MCF 10A (cell line): ENCODE data around the gene EDDM13. TPM values are rescaled to one million over a fixed set of nuclear protein-coding genes. Genes with fewer than 3 reads are reported as not detected.
A peak's percentile ranks its signal among the peaks of the same experiment; 100 is the strongest.

ENCODE experiments used
- BruUV-seq: library from RNA; stranded (reverse); fragments of 400-500 nt; replicated peaks from 2 replicates; lab custom pipeline; 2021; lab: Mats Ljungman, UMichigan
- CTCF ChIA-PET: fragments of 300-600 bp; sonication (Branson Sonifier 250); formaldehyde crosslinking; extraction: SDS; loops from one replicate; lab custom pipeline; 2021; ENCODE audit warnings: antibody characterized with exemption, inconsistent platforms; lab: Yijun Ruan, JAX
- POLR2A ChIA-PET: fragments of 300-600, 350-650 bp; sonication (Branson Sonifier 250); formaldehyde crosslinking; extraction: SDS; loops from one replicate; lab custom pipeline; 2020; ENCODE audit warnings: antibody characterized with exemption, inconsistent platforms; lab: Yijun Ruan, JAX
- DNase-seq: peaks from one replicate; pipeline ENCODE4 v3.0.0-alpha.2; 2018; ENCODE audit not compliant: unreplicated experiment
- H3K27ac Mint-ChIP-seq: one replicate; pipeline ENCODE4 v1.8.0; 2022; ENCODE audit warnings: mild to moderate bottlenecking, low read depth, mixed read lengths; ENCODE audit not compliant: unreplicated experiment
- H3K27me3 Mint-ChIP-seq: one replicate; pipeline ENCODE4 v1.8.0; 2022; ENCODE audit warnings: mixed read lengths; ENCODE audit not compliant: insufficient read depth, unreplicated experiment
- H3K36me3 Mint-ChIP-seq: one replicate; pipeline ENCODE4 v1.8.0; 2022; ENCODE audit warnings: mild to moderate bottlenecking, moderate library complexity, mixed read lengths; ENCODE audit not compliant: insufficient read depth, unreplicated experiment
- H3K4me1 Mint-ChIP-seq: one replicate; pipeline ENCODE4 v1.8.0; 2022; ENCODE audit warnings: mixed read lengths; ENCODE audit not compliant: insufficient read depth, unreplicated experiment
- H3K4me3 Mint-ChIP-seq: one replicate; pipeline ENCODE4 v1.8.0; 2022; ENCODE audit warnings: mild to moderate bottlenecking, moderate library complexity, mixed read lengths; ENCODE audit not compliant: unreplicated experiment
- H3K9me3 Mint-ChIP-seq: one replicate; pipeline ENCODE4 v1.8.0; 2022; ENCODE audit warnings: mixed read lengths; ENCODE audit not compliant: unreplicated experiment
- intact Hi-C: fragments of 100-400 bp; cut with micrococcal nuclease; formaldehyde crosslinking; loops from 2 replicates; pipeline ENCODE4 v1.14.1; 2022
- total RNA-seq: library from RNA; stranded (reverse); gene quantifications from 2 replicates; pipeline ENCODE4 v1.2.3, GENCODE V29; 2022
- TF ChIP-seq, protein P1 (sequence below): fragments of 200-600 bp; IDR thresholded peaks from one replicate; pipeline ENCODE4 v1.8.0; 2022; ENCODE audit warnings: antibody characterized with exemption, mild to moderate bottlenecking; ENCODE audit not compliant: unreplicated experiment

EDDM13 gene
- total RNA-seq, 1 experiment from 2014 or later, result not detected

DNA sequence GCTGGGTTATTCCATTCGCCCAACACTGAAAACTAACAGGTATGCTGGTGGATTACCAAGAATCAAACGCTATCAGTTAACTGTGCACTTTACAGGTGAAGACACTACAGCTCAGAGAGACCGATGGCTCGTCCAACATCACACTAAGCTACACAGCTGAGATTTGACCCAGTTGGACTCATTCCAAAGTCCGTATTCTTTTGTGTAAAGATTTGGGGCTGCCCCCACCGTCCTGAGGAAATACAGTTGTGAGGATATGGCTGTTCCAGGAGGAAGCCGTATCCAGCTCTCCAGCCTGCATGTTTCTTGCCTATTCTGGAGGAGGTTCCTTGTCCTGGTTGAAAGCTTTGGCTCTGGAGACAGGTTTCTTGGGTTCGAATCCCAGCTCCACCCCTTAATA, 37.9 kb downstream of the EDDM13 start:
- TF ChIP-seq, protein P1, sequence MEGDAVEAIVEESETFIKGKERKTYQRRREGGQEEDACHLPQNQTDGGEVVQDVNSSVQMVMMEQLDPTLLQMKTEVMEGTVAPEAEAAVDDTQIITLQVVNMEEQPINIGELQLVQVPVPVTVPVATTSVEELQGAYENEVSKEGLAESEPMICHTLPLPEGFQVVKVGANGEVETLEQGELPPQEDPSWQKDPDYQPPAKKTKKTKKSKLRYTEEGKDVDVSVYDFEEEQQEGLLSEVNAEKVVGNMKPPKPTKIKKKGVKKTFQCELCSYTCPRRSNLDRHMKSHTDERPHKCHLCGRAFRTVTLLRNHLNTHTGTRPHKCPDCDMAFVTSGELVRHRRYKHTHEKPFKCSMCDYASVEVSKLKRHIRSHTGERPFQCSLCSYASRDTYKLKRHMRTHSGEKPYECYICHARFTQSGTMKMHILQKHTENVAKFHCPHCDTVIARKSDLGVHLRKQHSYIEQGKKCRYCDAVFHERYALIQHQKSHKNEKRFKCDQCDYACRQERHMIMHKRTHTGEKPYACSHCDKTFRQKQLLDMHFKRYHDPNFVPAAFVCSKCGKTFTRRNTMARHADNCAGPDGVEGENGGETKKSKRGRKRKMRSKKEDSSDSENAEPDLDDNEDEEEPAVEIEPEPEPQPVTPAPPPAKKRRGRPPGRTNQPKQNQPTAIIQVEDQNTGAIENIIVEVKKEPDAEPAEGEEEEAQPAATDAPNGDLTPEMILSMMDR, result no peak
- intact Hi-C loops, result loop anchor here (10.0 kb wide), 1 partner anchor 216 kb away; no protein-coding TSS in a partner anchor
- Mint-ChIP-seq H3K4me1 (peaks cover 18% of the 10 kb centered on the region), H3K9me3 (no peaks in the 10 kb centered on the region), H3K27me3 (no peaks in the 10 kb centered on the region), H3K4me3 (no peak overlapping the region), H3K36me3 (peaks cover 42% of the 10 kb centered on the region), H3K27ac (no peak overlapping the region)
- BruUV-seq, result no TSS peak
- CTCF ChIA-PET, result interaction anchor here (0.8 to 3.0 kb wide), 16 partner anchors 11 to 234 kb away, joined by 3 to 60 read pairs (median 4); no protein-coding TSS in a partner anchor
- POLR2A ChIA-PET, result interaction anchor here (1.9 kb wide), 1 partner anchor 16 kb away, joined by 10 read pairs; no protein-coding TSS in a partner anchor
- DNase-seq, result no peak

DNA sequence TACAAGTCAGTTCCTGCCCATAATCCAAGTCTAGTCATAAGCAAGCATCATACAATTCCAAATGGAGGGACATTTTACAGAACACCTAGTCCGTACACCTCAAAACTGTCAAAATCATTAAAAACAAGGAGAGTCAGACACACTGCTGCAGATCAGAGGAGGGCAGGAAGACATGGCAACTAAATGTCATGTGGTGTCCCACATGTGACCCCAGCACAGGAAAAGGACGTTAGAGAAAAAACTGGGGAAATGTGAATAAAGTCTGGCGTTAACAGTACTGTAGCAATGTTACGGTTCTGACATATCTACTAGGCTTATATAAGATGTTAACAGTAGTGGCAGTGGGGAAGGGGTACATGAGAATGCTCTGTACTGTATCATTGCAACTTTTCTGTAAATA, 39.8 kb downstream of the EDDM13 start:
- CTCF ChIA-PET, result interaction anchor here (1.1 to 3.8 kb wide), 3 partner anchors 13 to 59 kb away, joined by 5 to 25 read pairs (median 15); no protein-coding TSS in a partner anchor
- Mint-ChIP-seq H3K4me3 (no peak overlapping the region), H3K36me3 (peaks cover 42% of the 10 kb centered on the region), H3K4me1 (peaks cover 18% of the 10 kb centered on the region), H3K9me3 (no peaks in the 10 kb centered on the region), H3K27ac (no peak overlapping the region), H3K27me3 (no peaks in the 10 kb centered on the region)
- TF ChIP-seq, protein P1, result no peak
- BruUV-seq, result no TSS peak
- POLR2A ChIA-PET, result interaction anchor here (0.9 to 2.6 kb wide), 2 partner anchors 16 to 19 kb away, joined by 4 to 20 read pairs; no protein-coding TSS in a partner anchor
- intact Hi-C loops, result loop anchor here (10.0 kb wide), 1 partner anchor 218 kb away; no protein-coding TSS in a partner anchor
- no peak for DNase-seq

DNA sequence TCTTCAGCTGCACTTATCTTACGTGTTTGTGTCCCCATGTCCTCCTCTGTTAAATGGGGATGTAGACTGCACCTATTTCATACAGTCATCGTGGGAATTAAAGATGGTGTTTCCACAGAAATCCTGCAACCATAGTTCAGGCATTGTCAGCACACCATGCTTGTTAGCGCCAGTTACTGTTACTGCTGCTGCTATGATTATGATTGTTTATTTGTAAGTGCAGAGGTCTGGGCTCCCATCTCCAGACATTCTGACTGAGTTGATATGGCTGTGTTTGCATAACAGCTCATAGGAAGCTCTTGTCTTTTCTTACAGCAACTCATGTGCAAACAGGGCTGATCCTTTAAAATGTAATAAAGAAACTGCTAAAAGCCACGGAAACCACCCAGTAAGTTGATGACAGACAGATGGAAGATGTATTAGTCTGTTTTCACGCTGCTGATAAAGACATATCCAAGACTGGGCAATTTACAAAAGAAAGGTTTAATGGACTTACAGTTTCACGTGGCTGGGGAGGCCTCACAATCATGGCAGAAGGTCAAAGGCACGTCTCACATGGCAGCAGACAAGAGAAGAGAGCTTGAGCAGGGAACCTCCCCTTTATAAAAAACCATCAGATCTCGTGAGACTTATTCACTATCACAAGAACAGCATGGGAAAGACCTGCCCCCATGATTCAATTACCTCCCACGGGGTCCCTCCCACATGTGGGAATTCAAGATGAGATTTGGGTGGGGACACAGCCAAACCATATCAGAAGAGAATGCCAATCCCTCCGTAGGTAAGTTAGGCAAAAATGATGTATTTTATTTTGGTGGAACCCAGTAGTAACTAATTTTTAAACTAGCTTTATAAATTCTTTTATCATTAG, 40.5 kb downstream of the EDDM13 start:
- ChIA-PET POLR2A (interaction anchor here (0.9 to 2.8 kb wide), 6 partner anchors 17 to 236 kb away, joined by 4 to 20 read pairs (median 6); partner anchors contain the start of genes ZNF444 and ZNF787), CTCF (interaction anchor here (0.9 to 3.8 kb wide), 5 partner anchors 12 to 60 kb away, joined by 4 to 25 read pairs (median 5); no protein-coding TSS in a partner anchor)
- peaks cover 18% of the 10 kb centered on the region for H3K4me1 Mint-ChIP-seq
- peaks cover 42% of the 10 kb centered on the region for H3K36me3 Mint-ChIP-seq
- TF ChIP-seq, protein P1, result no peak
- peak overlapping the region; percentile 100 for H3K27ac Mint-ChIP-seq
- no peak for DNase-seq
- H3K4me3 Mint-ChIP-seq, result peak overlapping the region; percentile 81
- intact Hi-C loops, result loop anchor here (10.0 kb wide), 1 partner anchor 218 kb away; no protein-coding TSS in a partner anchor
- no peaks in the 10 kb centered on the region for H3K9me3 Mint-ChIP-seq
- no TSS peak for BruUV-seq
- H3K27me3 Mint-ChIP-seq, result no peaks in the 10 kb centered on the region
